Measurements from ENCODE around the gene AMD1.

DNA sequence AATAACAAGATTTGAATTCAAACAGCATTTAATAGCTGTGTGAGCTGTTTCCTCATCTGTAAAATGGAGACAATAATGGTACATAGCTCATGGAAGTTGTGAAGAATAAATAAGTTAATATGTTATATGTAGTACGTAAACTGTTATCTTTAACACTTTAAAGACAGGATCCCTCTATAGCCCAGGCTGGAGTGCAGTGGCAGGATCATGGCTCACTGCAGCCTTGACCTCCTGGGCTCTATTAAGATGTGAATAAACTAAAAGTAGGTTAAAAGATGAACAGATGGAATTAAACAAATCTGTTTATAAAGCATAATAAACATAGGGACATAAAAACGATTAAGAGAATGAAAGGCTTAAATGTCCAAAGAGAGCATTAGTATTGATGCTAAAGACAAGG lies 3.0 kb downstream of the AMD1 start:
- TF ChIP-seq, protein P1, sequence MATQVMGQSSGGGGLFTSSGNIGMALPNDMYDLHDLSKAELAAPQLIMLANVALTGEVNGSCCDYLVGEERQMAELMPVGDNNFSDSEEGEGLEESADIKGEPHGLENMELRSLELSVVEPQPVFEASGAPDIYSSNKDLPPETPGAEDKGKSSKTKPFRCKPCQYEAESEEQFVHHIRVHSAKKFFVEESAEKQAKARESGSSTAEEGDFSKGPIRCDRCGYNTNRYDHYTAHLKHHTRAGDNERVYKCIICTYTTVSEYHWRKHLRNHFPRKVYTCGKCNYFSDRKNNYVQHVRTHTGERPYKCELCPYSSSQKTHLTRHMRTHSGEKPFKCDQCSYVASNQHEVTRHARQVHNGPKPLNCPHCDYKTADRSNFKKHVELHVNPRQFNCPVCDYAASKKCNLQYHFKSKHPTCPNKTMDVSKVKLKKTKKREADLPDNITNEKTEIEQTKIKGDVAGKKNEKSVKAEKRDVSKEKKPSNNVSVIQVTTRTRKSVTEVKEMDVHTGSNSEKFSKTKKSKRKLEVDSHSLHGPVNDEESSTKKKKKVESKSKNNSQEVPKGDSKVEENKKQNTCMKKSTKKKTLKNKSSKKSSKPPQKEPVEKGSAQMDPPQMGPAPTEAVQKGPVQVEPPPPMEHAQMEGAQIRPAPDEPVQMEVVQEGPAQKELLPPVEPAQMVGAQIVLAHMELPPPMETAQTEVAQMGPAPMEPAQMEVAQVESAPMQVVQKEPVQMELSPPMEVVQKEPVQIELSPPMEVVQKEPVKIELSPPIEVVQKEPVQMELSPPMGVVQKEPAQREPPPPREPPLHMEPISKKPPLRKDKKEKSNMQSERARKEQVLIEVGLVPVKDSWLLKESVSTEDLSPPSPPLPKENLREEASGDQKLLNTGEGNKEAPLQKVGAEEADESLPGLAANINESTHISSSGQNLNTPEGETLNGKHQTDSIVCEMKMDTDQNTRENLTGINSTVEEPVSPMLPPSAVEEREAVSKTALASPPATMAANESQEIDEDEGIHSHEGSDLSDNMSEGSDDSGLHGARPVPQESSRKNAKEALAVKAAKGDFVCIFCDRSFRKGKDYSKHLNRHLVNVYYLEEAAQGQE (IDR thresholded peaks at IDR 0.05; ENCODE audit: unreplicated experiment), result no peak
- TF ChIP-seq EZH2 (IDR thresholded peaks at IDR 0.05; ENCODE audit: low read depth, unreplicated experiment) (no peak), POLR2AphosphoS5 (IDR thresholded peaks at IDR 0.05; ENCODE audit: low read depth) (no peak), EZH2phosphoT487 (IDR thresholded peaks at IDR 0.05; ENCODE audit: unreplicated experiment) (no peak), CREB1 (CRISPR knock-in tag; IDR thresholded peaks at IDR 0.05; ENCODE audit: low read depth) (no peak), ZNF114 (CRISPR knock-in tag; IDR thresholded peaks at IDR 0.05) (no peak), ZNF331 (CRISPR knock-in tag; IDR thresholded peaks at IDR 0.05; ENCODE audit: low read depth) (no peak), STAT1 (IDR thresholded peaks at IDR 0.05; ENCODE audit: unreplicated experiment) (no peak), JUNB (IDR thresholded peaks at IDR 0.05; ENCODE audit: unreplicated experiment) (no peak)
- TF ChIP-seq, protein P2, sequence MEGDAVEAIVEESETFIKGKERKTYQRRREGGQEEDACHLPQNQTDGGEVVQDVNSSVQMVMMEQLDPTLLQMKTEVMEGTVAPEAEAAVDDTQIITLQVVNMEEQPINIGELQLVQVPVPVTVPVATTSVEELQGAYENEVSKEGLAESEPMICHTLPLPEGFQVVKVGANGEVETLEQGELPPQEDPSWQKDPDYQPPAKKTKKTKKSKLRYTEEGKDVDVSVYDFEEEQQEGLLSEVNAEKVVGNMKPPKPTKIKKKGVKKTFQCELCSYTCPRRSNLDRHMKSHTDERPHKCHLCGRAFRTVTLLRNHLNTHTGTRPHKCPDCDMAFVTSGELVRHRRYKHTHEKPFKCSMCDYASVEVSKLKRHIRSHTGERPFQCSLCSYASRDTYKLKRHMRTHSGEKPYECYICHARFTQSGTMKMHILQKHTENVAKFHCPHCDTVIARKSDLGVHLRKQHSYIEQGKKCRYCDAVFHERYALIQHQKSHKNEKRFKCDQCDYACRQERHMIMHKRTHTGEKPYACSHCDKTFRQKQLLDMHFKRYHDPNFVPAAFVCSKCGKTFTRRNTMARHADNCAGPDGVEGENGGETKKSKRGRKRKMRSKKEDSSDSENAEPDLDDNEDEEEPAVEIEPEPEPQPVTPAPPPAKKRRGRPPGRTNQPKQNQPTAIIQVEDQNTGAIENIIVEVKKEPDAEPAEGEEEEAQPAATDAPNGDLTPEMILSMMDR (conservative IDR thresholded peaks at IDR 0.05; ENCODE audit: low read depth in 2 of 2), result no peak
- TF ChIP-seq, protein P3, sequence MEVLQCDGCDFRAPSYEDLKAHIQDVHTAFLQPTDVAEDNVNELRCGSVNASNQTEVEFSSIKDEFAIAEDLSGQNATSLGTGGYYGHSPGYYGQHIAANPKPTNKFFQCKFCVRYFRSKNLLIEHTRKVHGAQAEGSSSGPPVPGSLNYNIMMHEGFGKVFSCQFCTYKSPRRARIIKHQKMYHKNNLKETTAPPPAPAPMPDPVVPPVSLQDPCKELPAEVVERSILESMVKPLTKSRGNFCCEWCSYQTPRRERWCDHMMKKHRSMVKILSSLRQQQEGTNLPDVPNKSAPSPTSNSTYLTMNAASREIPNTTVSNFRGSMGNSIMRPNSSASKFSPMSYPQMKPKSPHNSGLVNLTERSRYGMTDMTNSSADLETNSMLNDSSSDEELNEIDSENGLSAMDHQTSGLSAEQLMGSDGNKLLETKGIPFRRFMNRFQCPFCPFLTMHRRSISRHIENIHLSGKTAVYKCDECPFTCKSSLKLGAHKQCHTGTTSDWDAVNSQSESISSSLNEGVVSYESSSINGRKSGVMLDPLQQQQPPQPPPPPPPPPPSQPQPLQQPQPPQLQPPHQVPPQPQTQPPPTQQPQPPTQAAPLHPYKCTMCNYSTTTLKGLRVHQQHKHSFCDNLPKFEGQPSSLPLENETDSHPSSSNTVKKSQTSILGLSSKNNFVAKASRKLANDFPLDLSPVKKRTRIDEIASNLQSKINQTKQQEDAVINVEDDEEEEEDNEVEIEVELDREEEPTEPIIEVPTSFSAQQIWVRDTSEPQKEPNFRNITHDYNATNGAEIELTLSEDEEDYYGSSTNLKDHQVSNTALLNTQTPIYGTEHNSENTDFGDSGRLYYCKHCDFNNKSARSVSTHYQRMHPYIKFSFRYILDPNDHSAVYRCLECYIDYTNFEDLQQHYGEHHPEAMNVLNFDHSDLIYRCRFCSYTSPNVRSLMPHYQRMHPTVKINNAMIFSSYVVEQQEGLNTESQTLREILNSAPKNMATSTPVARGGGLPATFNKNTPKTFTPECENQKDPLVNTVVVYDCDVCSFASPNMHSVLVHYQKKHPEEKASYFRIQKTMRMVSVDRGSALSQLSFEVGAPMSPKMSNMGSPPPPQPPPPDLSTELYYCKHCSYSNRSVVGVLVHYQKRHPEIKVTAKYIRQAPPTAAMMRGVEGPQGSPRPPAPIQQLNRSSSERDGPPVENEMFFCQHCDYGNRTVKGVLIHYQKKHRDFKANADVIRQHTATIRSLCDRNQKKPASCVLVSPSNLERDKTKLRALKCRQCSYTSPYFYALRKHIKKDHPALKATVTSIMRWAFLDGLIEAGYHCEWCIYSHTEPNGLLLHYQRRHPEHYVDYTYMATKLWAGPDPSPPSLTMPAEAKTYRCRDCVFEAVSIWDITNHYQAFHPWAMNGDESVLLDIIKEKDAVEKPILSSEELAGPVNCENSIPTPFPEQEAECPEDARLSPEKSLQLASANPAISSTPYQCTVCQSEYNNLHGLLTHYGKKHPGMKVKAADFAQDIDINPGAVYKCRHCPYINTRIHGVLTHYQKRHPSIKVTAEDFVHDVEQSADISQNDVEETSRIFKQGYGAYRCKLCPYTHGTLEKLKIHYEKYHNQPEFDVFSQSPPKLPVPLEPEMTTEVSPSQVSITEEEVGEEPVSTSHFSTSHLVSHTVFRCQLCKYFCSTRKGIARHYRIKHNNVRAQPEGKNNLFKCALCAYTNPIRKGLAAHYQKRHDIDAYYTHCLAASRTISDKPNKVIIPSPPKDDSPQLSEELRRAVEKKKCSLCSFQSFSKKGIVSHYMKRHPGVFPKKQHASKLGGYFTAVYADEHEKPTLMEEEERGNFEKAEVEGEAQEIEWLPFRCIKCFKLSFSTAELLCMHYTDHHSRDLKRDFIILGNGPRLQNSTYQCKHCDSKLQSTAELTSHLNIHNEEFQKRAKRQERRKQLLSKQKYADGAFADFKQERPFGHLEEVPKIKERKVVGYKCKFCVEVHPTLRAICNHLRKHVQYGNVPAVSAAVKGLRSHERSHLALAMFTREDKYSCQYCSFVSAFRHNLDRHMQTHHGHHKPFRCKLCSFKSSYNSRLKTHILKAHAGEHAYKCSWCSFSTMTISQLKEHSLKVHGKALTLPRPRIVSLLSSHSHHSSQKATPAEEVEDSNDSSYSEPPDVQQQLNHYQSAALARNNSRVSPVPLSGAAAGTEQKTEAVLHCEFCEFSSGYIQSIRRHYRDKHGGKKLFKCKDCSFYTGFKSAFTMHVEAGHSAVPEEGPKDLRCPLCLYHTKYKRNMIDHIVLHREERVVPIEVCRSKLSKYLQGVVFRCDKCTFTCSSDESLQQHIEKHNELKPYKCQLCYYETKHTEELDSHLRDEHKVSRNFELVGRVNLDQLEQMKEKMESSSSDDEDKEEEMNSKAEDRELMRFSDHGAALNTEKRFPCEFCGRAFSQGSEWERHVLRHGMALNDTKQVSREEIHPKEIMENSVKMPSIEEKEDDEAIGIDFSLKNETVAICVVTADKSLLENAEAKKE (CRISPR knock-in tag; IDR thresholded peaks at IDR 0.05), result no peak
- TF ChIP-seq, protein P4, sequence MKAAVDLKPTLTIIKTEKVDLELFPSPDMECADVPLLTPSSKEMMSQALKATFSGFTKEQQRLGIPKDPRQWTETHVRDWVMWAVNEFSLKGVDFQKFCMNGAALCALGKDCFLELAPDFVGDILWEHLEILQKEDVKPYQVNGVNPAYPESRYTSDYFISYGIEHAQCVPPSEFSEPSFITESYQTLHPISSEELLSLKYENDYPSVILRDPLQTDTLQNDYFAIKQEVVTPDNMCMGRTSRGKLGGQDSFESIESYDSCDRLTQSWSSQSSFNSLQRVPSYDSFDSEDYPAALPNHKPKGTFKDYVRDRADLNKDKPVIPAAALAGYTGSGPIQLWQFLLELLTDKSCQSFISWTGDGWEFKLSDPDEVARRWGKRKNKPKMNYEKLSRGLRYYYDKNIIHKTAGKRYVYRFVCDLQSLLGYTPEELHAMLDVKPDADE (IDR thresholded peaks at IDR 0.05), result no peak

All from GM23338 (cell line).